Tibial artery (tissue), 4 donors: ENCODE data around the gene OLIG3.

Experiments
- DNase-seq, 2 donors: peaks; one replicate each; pipeline ENCODE4 v3.0.0-alpha.2; 2019
- H3K27ac ChIP-seq, 2 donors: fragments of 200-600 bp; sonication (generic) in 1 of 2; 1 replicate in 1 of 2; 2 replicates in 1 of 2; pipeline ENCODE4 v1.5.1; 2018 to 2019; ENCODE audit warnings: mild to moderate bottlenecking in 1 of 2
- H3K27me3 ChIP-seq, 2 donors: fragments of 200-600 bp; sonication (generic) in 1 of 2; one replicate each; pipeline versions ENCODE4 v1.5.1 to v1.6.0; 2016 to 2019
- H3K36me3 ChIP-seq, 3 donors: fragments of 200-600 bp; sonication (generic) in 2 of 3; one replicate each; pipeline ENCODE4 v1.5.1; 2016 to 2019; ENCODE audit warnings: mild to moderate bottlenecking in 2 of 3
- H3K4me1 ChIP-seq, 4 donors: fragments of 200-600 bp; sonication (generic) in 2 of 4; 1 replicate in 3 of 4; 2 replicates in 1 of 4; pipeline ENCODE4 v1.5.1; 2016 to 2019
- H3K4me3 ChIP-seq, 2 donors: fragments of 200-600 bp; sonication (generic) in 1 of 2; 1 replicate in 1 of 2; 2 replicates in 1 of 2; pipeline ENCODE4 v1.5.1; 2018 to 2019; ENCODE audit warnings: mild to moderate bottlenecking in 2 of 2
- H3K9me3 ChIP-seq, 3 donors: fragments of 200-600 bp; sonication (generic) in 1 of 3; one replicate each; pipeline ENCODE4 v1.5.1; 2016 to 2019
- intact Hi-C: fragments of 100-400 bp; cut with DNase I; formaldehyde crosslinking; loops from one replicate; pipeline ENCODE4 v1.15.0; 2023; ENCODE audit warnings: low total_unique reads
- TF ChIP-seq, protein P1 (sequence below), 2 experiments: fragments of 200-600 bp in 1 of 2; fragments of 450-650 bp in 1 of 2; IDR thresholded peaks; one replicate each; pipeline ENCODE4 v1.5.1; 2017 to 2019; ENCODE audit warnings: antibody characterized with exemption in 2 of 2, mild to moderate bottlenecking in 1 of 2, moderate library complexity in 1 of 2

The OLIG3 gene

DNA sequence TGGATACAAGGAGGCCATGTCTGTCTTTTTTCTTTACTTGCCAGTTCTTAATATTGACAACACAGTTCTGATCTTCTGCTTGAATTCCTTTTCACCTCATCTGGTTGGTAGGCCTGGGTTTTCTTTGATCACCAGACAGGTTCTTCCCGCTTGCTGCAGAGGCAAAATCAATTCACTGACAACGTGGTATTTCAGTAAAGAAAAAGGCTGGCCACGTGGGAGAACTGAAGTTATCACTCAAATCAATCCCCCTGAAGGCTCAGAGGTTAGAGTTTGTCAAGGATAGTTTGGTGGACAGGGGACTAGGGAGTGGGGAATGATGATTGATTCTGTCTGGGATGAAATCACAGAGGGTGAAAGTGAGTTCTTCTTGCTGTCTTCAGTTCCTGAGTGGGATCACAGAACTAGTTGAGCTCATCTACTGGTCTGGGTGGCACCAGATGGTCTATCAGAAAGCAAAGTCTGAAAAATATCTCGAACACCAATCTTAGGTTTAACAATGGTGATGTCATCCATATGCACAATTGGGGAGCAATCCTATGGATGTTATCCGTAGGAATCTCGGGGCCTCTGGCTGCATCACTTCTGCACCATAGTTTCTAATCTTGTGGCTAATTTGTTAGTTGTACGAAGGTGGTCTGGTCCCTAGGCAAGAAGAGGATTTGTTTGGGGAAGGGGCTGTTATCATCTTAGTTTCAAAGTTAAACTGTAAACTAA is 37.3 kb upstream of the OLIG3 start:
- DNase-seq, result no peak
- no peaks in the 10 kb centered on the region for H3K4me1 ChIP-seq
- H3K27ac ChIP-seq, result no peak overlapping the region
- no peaks in the 10 kb centered on the region for H3K36me3 ChIP-seq
- H3K27me3 ChIP-seq, result no peaks in the 10 kb centered on the region
- no peak overlapping the region for H3K4me3 ChIP-seq
- no peaks in the 10 kb centered on the region for H3K9me3 ChIP-seq
- intact Hi-C loops, result no loop called here
- TF ChIP-seq, protein P1, sequence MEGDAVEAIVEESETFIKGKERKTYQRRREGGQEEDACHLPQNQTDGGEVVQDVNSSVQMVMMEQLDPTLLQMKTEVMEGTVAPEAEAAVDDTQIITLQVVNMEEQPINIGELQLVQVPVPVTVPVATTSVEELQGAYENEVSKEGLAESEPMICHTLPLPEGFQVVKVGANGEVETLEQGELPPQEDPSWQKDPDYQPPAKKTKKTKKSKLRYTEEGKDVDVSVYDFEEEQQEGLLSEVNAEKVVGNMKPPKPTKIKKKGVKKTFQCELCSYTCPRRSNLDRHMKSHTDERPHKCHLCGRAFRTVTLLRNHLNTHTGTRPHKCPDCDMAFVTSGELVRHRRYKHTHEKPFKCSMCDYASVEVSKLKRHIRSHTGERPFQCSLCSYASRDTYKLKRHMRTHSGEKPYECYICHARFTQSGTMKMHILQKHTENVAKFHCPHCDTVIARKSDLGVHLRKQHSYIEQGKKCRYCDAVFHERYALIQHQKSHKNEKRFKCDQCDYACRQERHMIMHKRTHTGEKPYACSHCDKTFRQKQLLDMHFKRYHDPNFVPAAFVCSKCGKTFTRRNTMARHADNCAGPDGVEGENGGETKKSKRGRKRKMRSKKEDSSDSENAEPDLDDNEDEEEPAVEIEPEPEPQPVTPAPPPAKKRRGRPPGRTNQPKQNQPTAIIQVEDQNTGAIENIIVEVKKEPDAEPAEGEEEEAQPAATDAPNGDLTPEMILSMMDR (IDR thresholded peaks at IDR 0.05), result no peak

DNA sequence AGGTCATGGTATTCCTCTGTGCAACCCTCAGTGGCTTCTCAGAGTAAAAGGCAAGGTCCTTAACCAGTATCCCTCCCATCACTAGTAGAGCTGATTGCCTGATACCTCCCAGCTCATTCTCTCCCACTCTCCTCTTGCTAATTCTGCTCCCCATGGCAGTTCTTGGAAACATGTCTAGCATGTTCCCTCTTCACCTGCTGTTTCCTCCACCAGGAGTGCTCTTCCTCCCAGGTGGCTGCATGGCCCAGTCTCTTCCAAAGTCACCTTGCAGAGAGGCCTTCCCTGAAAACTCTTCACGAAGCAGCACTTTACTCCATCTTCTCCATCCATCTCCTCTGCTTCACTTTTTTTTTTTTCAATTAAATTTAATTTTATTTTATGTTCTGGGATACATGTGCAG is 36.2 kb upstream of the OLIG3 start:
- H3K4me3 ChIP-seq, result no peak overlapping the region
- H3K27me3 ChIP-seq, result no peaks in the 10 kb centered on the region
- no peak for DNase-seq
- no peaks in the 10 kb centered on the region for H3K36me3 ChIP-seq
- H3K4me1 ChIP-seq, result no peaks in the 10 kb centered on the region
- TF ChIP-seq, protein P1 (IDR thresholded peaks at IDR 0.05), result no peak
- intact Hi-C loops, result no loop called here
- no peak overlapping the region for H3K27ac ChIP-seq
- no peaks in the 10 kb centered on the region for H3K9me3 ChIP-seq

DNA sequence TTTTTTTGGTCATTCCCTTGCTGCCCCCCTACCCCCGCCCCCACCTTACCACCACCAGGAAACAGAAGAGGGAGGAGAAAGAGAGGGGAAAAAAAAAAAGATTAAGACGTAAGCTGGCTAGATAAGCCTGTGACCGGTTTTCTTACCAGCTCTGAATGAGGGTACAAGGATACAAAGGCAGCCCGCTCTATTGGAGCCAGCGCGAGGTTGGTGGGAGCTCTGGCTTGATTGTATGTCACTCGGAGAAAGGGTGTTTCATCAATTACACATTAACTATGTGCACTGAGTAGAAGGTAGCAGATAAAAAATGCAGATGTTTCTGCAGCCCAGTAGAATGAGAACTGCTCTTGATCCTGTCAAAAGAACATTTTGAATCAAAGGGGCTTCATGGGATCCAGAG is 28.6 kb upstream of the OLIG3 start:
- no peaks in the 10 kb centered on the region for H3K36me3 ChIP-seq
- no peak for DNase-seq
- H3K27me3 ChIP-seq, result peaks cover 0 to 17% of the 10 kb centered on the region in 2 donors
- intact Hi-C loops, result no loop called here
- H3K27ac ChIP-seq, result no peak overlapping the region
- TF ChIP-seq, protein P1 (IDR thresholded peaks at IDR 0.05), result no peak
- no peaks in the 10 kb centered on the region for H3K9me3 ChIP-seq
- H3K4me1 ChIP-seq, result peaks cover 0 to 4% (median 0%) of the 10 kb centered on the region in 4 donors
- H3K4me3 ChIP-seq, result no peak overlapping the region

DNA sequence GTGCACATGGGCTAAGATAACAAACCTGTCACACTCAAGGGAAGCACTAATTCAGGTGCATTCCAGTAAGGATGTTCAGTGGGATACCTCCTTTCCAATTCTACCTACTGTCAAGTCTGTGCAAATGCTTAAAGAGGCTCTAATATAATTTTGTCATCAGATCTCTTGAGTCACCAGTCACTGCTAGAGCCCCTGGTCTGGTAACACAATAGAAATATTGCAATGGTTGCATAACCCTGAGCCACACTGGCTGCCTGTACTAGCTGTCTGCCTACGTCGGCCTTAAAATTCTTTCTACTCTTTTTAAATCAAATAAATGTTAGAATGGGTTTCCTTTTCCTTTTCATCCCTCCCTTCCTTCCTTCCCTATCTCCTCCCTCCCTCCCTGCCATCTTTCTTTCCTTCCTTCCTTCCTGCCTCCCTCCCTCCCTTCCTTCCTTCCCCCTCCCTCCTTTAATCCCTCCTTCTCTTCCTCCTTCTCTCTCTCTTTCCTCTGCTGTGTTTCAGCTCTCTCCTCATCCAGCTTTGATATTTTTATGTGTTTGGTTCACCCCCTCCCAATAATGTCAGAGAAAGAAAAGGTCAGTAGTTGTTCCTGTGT is 28.1 kb upstream of the OLIG3 start:
- Histone ChIP-seq H3K36me3 (no peaks in the 10 kb centered on the region), H3K4me1 (peaks cover 0 to 4% (median 0%) of the 10 kb centered on the region in 4 donors), H3K27ac (no peak overlapping the region), H3K4me3 (no peak overlapping the region), H3K9me3 (no peaks in the 10 kb centered on the region), H3K27me3 (peaks cover 0 to 17% of the 10 kb centered on the region in 2 donors)
- DNase-seq, result no peak
- TF ChIP-seq, protein P1 (IDR thresholded peaks at IDR 0.05), result no peak
- intact Hi-C loops, result no loop called here

DNA sequence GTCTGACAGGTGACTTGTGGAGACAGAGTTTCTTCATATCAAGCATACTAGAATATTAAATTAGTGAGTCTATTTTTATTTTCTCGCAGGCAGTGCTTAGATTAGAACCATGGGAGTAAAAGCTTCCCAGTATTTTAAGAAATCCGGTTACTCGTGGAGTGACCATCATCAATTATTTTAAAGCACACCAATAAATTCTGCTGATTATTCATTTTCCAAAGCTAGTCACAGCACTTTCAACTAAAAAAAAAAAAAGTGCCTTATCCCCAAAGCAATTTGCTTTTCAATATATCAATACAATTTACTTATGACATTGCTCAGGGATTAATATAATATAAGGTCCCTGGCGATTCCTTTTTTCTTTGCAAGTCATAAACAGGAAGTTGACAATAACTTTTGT is 26.3 kb upstream of the OLIG3 start:
- DNase-seq, result no peak
- peaks cover 0 to 23% of the 10 kb centered on the region in 2 donors for H3K27me3 ChIP-seq

More for the DNA sequence above, 26.3 kb upstream of the OLIG3 start:
- no peaks in the 10 kb centered on the region for H3K9me3 ChIP-seq
- H3K27ac ChIP-seq, result no peak overlapping the region
- H3K4me1 ChIP-seq, result peaks cover 0 to 4% (median 0%) of the 10 kb centered on the region in 4 donors
- TF ChIP-seq, protein P1 (IDR thresholded peaks at IDR 0.05), result no peak
- H3K36me3 ChIP-seq, result no peaks in the 10 kb centered on the region
- no peak overlapping the region for H3K4me3 ChIP-seq
- intact Hi-C loops, result no loop called here
